GM23338 (cell line): ENCODE data around the gene GRHL3. TPM values are rescaled to one million over a fixed set of nuclear protein-coding genes. Genes with fewer than 3 reads are reported as not detected.
A peak's percentile ranks its signal among the peaks of the same experiment; 100 is the strongest.

ENCODE experiments used
- ATAC-seq: fragments of 200-7000 bp; cut with Tn5 transposase; 3 replicates; pipeline ENCODE4 v1.9.1; 2020
- DNase-seq: peaks from one replicate; pipeline ENCODE4 v3.0.0-alpha.2; 2015; ENCODE audit warnings: low spot score
- H2AFZ ChIP-seq: fragments of 200-600 bp; sonication (generic); 2 replicates; pipeline ENCODE4 v1.8.0; 2016; ENCODE audit warnings: antibody characterized with exemption, mild to moderate bottlenecking, moderate library complexity
- H3F3A ChIP-seq: fragments of 200-600 bp; sonication (generic); replicated peaks from 2 replicates; pipeline ENCODE4 v1.8.0; 2017; ENCODE audit warnings: antibody characterized with exemption, mixed run types, low read depth
- H3K27ac ChIP-seq: fragments of 200-600 bp; sonication (generic); 2 replicates; pipeline ENCODE4 v1.6.1; 2016; ENCODE audit warnings: low read depth
- H3K27me3 ChIP-seq: fragments of 200-600 bp; sonication (generic); 2 replicates; pipeline ENCODE4 v1.8.0; 2016; ENCODE audit warnings: mild to moderate bottlenecking, mixed run types, moderate library complexity; ENCODE audit not compliant: insufficient read depth
- H3K36me3 ChIP-seq: fragments of 200-600 bp; sonication (generic); 2 replicates; pipeline ENCODE4 v1.8.0; 2016; ENCODE audit warnings: mild to moderate bottlenecking; ENCODE audit not compliant: insufficient read depth
- H3K4me1 ChIP-seq: fragments of 200-600 bp; sonication (generic); 2 replicates; pipeline ENCODE4 v1.8.0; 2016; ENCODE audit warnings: mild to moderate bottlenecking, moderate library complexity; ENCODE audit not compliant: insufficient read depth
- H3K4me2 ChIP-seq: fragments of 200-600 bp; sonication (generic); 2 replicates; pipeline ENCODE4 v1.7.1; 2017; ENCODE audit warnings: mixed run types
- H3K4me3 ChIP-seq: fragments of 200-600 bp; sonication (generic); 2 replicates; pipeline ENCODE4 v1.6.1; 2016; ENCODE audit warnings: mixed run types
- H3K79me2 ChIP-seq: fragments of 200-600 bp; sonication (generic); replicated peaks from 2 replicates; pipeline ENCODE4 v1.8.0; 2017; ENCODE audit warnings: mild to moderate bottlenecking; ENCODE audit not compliant: insufficient read depth
- H3K9me2 ChIP-seq: fragments of 200-600 bp; sonication (generic); 2 replicates; pipeline ENCODE4 v1.8.0; 2017; ENCODE audit not compliant: insufficient read depth
- H4K20me1 ChIP-seq: fragments of 200-600 bp; sonication (generic); replicated peaks from 2 replicates; pipeline ENCODE4 v1.8.0; 2017; ENCODE audit warnings: mild to moderate bottlenecking; ENCODE audit not compliant: insufficient read depth
- H3K27ac Mint-ChIP-seq: 2 replicates; pipeline ENCODE4 v1.8.0; 2020; ENCODE audit warnings: inconsistent platforms, mild to moderate bottlenecking, moderate library complexity, mixed read lengths
- H3K27me3 Mint-ChIP-seq: 3 replicates; pipeline ENCODE4 v1.8.0; 2022; ENCODE audit warnings: low read depth, mild to moderate bottlenecking, moderate library complexity, mixed read lengths, inconsistent platforms; ENCODE audit not compliant: insufficient read depth, poor library complexity
- H3K36me3 Mint-ChIP-seq: 3 replicates; pipeline ENCODE4 v1.8.0; 2021; ENCODE audit warnings: low read depth, mild to moderate bottlenecking, inconsistent platforms, moderate library complexity, mixed read lengths
- H3K4me1 Mint-ChIP-seq: 3 replicates; pipeline ENCODE4 v1.8.0; 2020; ENCODE audit warnings: mild to moderate bottlenecking, inconsistent platforms, mixed read lengths
- H3K4me3 Mint-ChIP-seq: 3 replicates; pipeline ENCODE4 v1.8.0; 2021; ENCODE audit warnings: moderate library complexity, mild to moderate bottlenecking, inconsistent platforms, mixed read lengths
- H3K9me3 Mint-ChIP-seq: 3 replicates; pipeline ENCODE4 v1.8.0; 2020; ENCODE audit warnings: moderate library complexity, mild to moderate bottlenecking, inconsistent platforms, mixed read lengths
- CREB1 ChIP-seq: fragments of 250-450 bp; sonication (Bioruptor Pico); IDR thresholded peaks from 2 replicates; pipeline ENCODE4 v1.5.0; 2020; ENCODE audit warnings: low read depth, mild to moderate bottlenecking, moderate library complexity
- CTCF ChIP-seq, 2 experiments: fragments of 200-600 bp in 1 of 2; sonication (generic) in 1 of 2; conservative IDR thresholded peaks; 2 replicates each; pipeline versions ENCODE4 v1.5.1 to v1.6.1; 2016 to 2017; ENCODE audit warnings: antibody characterized with exemption in 2 of 2, low read depth in 2 of 2, mild to moderate bottlenecking in 2 of 2, moderate library complexity in 1 of 2
- ETS1 ChIP-seq: IDR thresholded peaks from 2 replicates; pipeline ENCODE4 v1.6.1; 2016; ENCODE audit warnings: antibody characterized with exemption
- EZH2 ChIP-seq: fragments of 200-600 bp; sonication (generic); IDR thresholded peaks from one replicate; pipeline ENCODE4 v1.8.0; 2017; ENCODE audit warnings: antibody characterized with exemption, mild to moderate bottlenecking, low read depth; ENCODE audit not compliant: unreplicated experiment
- EZH2phosphoT487 ChIP-seq: fragments of 200-600 bp; sonication (generic); IDR thresholded peaks from one replicate; pipeline ENCODE4 v1.8.1; 2018; ENCODE audit warnings: antibody characterized with exemption; ENCODE audit not compliant: unreplicated experiment
- JUNB ChIP-seq: IDR thresholded peaks from one replicate; pipeline ENCODE4 v1.6.1; 2016; ENCODE audit warnings: antibody characterized with exemption; ENCODE audit not compliant: unreplicated experiment
- NANOG ChIP-seq: IDR thresholded peaks from 2 replicates; pipeline ENCODE4 v1.6.1; 2016; ENCODE audit warnings: antibody characterized with exemption, borderline replicate concordance
- POLR2AphosphoS5 ChIP-seq: IDR thresholded peaks from 2 replicates; pipeline ENCODE4 v1.6.1; 2016; ENCODE audit warnings: antibody characterized with exemption, low read depth
- REST ChIP-seq: IDR thresholded peaks from one replicate; pipeline ENCODE4 v1.6.1; 2018; ENCODE audit warnings: antibody characterized with exemption; ENCODE audit not compliant: unreplicated experiment
- STAT1 ChIP-seq: IDR thresholded peaks from one replicate; pipeline ENCODE4 v1.6.1; 2016; ENCODE audit warnings: antibody characterized with exemption; ENCODE audit not compliant: unreplicated experiment
- ZNF114 ChIP-seq: fragments of 250-450 bp; sonication (Bioruptor Pico); IDR thresholded peaks from 2 replicates; pipeline ENCODE4 v1.5.0; 2020; ENCODE audit warnings: mild to moderate bottlenecking, moderate library complexity
- ZNF331 ChIP-seq: fragments of 250-450 bp; sonication (Bioruptor Pico); IDR thresholded peaks from 2 replicates; pipeline ENCODE4 v1.5.0; 2020; ENCODE audit warnings: low read depth, mild to moderate bottlenecking, moderate library complexity
- ZNF462 ChIP-seq: fragments of 250-450 bp; sonication (Bioruptor Pico); IDR thresholded peaks from 2 replicates; pipeline ENCODE4 v1.5.0; 2020; ENCODE audit warnings: mild to moderate bottlenecking, moderate library complexity
- polyA plus RNA-seq: library from polyadenylated mRNA; unstranded; fragments of >200 nt; fragmentation: Nextera tagmentation; extraction: Ambion mirVana; gene quantifications from 2 replicates; pipeline ENCODE4 v1.2.1, GENCODE V29; 2016
- total RNA-seq: library from RNA; depleted of rRNA; stranded (reverse); fragments of >200 nt; shearing (Covaris generic); gene quantifications from 2 replicates; pipeline ENCODE4 v1.2.3, GENCODE V29; 2014

The GRHL3 gene
- total and polyA plus RNA-seq, 2 experiments from 2014 or later = 0.78 to 1.1 TPM

GRCh38 chr1:24317956-24318614 lies 1.1 kb upstream of the GRHL3 start:
- Mint-ChIP-seq H3K4me3 (peak overlapping the region; percentile 77; the same call in 2 of the 3 replicates), H3K27me3 (peaks cover 42% of the 10 kb centered on the region), H3K4me1 (peaks cover 42% of the 10 kb centered on the region), H3K27ac (no peak overlapping the region), H3K9me3 (no peaks in the 10 kb centered on the region), H3K36me3 (no peaks in the 10 kb centered on the region)
- Histone ChIP-seq H3K4me3 (no peak overlapping the region), H3K27ac (no peak overlapping the region), H2AFZ (no peak overlapping the region), H3F3A (peaks cover 8% of the 10 kb centered on the region; the same call in 1 of the 2 replicates), H3K9me2 (no peaks in the 10 kb centered on the region), H3K36me3 (no peaks in the 10 kb centered on the region), H4K20me1 (no peaks in the 10 kb centered on the region), H3K4me1 (peaks cover 26% of the 10 kb centered on the region), H3K27me3 (peaks cover 35% of the 10 kb centered on the region), H3K4me2 (peak overlapping the region; percentile 64; the same call in 1 of the 2 replicates), H3K79me2 (no peaks in the 10 kb centered on the region)
- ATAC-seq (no peak), DNase-seq (no peak)
- TF ChIP-seq NANOG = no peak
- TF ChIP-seq EZH2phosphoT487 = no peak
- TF ChIP-seq ZNF114 (CRISPR knock-in tag) = no peak
- TF ChIP-seq EZH2 = no peak
- TF ChIP-seq JUNB = no peak
- no peak for TF ChIP-seq REST
- no peak for TF ChIP-seq ZNF462
- no peak for TF ChIP-seq CREB1 (CRISPR knock-in tag)
- no peak for TF ChIP-seq ZNF331 (CRISPR knock-in tag)
- no peak for TF ChIP-seq POLR2AphosphoS5
- no peak for TF ChIP-seq ETS1
- no peak for TF ChIP-seq CTCF (conservative IDR thresholded peaks at IDR 0.05; ENCODE audit: low read depth in 2 of 2)
- TF ChIP-seq STAT1 = no peak
